ENCODE measurements around the gene MLN.

MLN gene

GRCh38 chr6:33820784-33821520, 17.1 kb upstream of the MLN start:
- H3K36me3 ChIP-seq (ENCODE audit: insufficient read depth, low read depth, low read length) = no peaks in the 10 kb centered on the region
- no peak overlapping the region for H3K27ac ChIP-seq (ENCODE audit: low read length)
- no peaks in the 10 kb centered on the region for H3K27me3 ChIP-seq (ENCODE audit: insufficient read depth, low read length)
- no peak overlapping the region for H3K9ac ChIP-seq (ENCODE audit: low read depth, low read length)
- H3K9me3 ChIP-seq (ENCODE audit: insufficient read depth, low read depth, low read length) = no peaks in the 10 kb centered on the region
- peaks cover 9% of the 10 kb centered on the region; the same call in 1 of the 2 replicates for H3K4me1 ChIP-seq (ENCODE audit: insufficient read depth, low read length)
- no peak overlapping the region for H3K4me3 ChIP-seq (ENCODE audit: low read length)

GRCh38 chr6:33820243-33820642, 16.4 kb upstream of the MLN start:
- Histone ChIP-seq H3K27ac (ENCODE audit: low read length) (no peak overlapping the region), H3K27me3 (ENCODE audit: insufficient read depth, low read length) (no peaks in the 10 kb centered on the region), H3K4me1 (ENCODE audit: insufficient read depth, low read length) (peaks cover 13% of the 10 kb centered on the region; the same call in 1 of the 2 replicates), H3K9me3 (ENCODE audit: insufficient read depth, low read depth, low read length) (no peaks in the 10 kb centered on the region), H3K36me3 (ENCODE audit: insufficient read depth, low read depth, low read length) (no peaks in the 10 kb centered on the region), H3K4me3 (ENCODE audit: low read length) (no peak overlapping the region), H3K9ac (ENCODE audit: low read depth, low read length) (no peak overlapping the region)

GRCh38 chr6:33819021-33819420, 15.2 kb upstream of the MLN start:
- no peaks in the 10 kb centered on the region for H3K9me3 ChIP-seq (ENCODE audit: insufficient read depth, low read depth, low read length)
- H3K9ac ChIP-seq (ENCODE audit: low read depth, low read length) = no peak overlapping the region
- no peak overlapping the region for H3K27ac ChIP-seq (ENCODE audit: low read length)
- H3K27me3 ChIP-seq (ENCODE audit: insufficient read depth, low read length) = no peaks in the 10 kb centered on the region
- no peak overlapping the region for H3K4me3 ChIP-seq (ENCODE audit: low read length)
- no peaks in the 10 kb centered on the region for H3K36me3 ChIP-seq (ENCODE audit: insufficient read depth, low read depth, low read length)
- peaks cover 13% of the 10 kb centered on the region; the same call in 1 of the 2 replicates for H3K4me1 ChIP-seq (ENCODE audit: insufficient read depth, low read length)

GRCh38 chr6:33818293-33818692, 14.5 kb upstream of the MLN start:
- H3K4me3 ChIP-seq (ENCODE audit: low read length) = no peak overlapping the region
- H3K27me3 ChIP-seq (ENCODE audit: insufficient read depth, low read length) = no peaks in the 10 kb centered on the region
- H3K4me1 ChIP-seq (ENCODE audit: insufficient read depth, low read length) = peaks cover 15% of the 10 kb centered on the region; the same call in 1 of the 2 replicates
- H3K27ac ChIP-seq (ENCODE audit: low read length) = no peak overlapping the region
- no peak overlapping the region for H3K9ac ChIP-seq (ENCODE audit: low read depth, low read length)
- no peaks in the 10 kb centered on the region for H3K36me3 ChIP-seq (ENCODE audit: insufficient read depth, low read depth, low read length)
- no peaks in the 10 kb centered on the region for H3K9me3 ChIP-seq (ENCODE audit: insufficient read depth, low read depth, low read length)

- Histone ChIP-seq H3K9ac (ENCODE audit: low read depth, low read length) (no peak overlapping the region), H3K36me3 (ENCODE audit: insufficient read depth, low read depth, low read length) (no peaks in the 10 kb centered on the region), H3K27me3 (ENCODE audit: insufficient read depth, low read length) (no peaks in the 10 kb centered on the region), H3K4me1 (ENCODE audit: insufficient read depth, low read length) (peaks cover 12% of the 10 kb centered on the region), H3K9me3 (ENCODE audit: insufficient read depth, low read depth, low read length) (no peaks in the 10 kb centered on the region), H3K27ac (ENCODE audit: low read length) (no peak overlapping the region), H3K4me3 (ENCODE audit: low read length) (no peak overlapping the region)
These were observed 13.7 kb upstream of the MLN start for GRCh38 chr6:33817489-33817888.

- no peaks in the 10 kb centered on the region for H3K36me3 ChIP-seq (ENCODE audit: insufficient read depth, low read depth, low read length)
- H3K9me3 ChIP-seq (ENCODE audit: insufficient read depth, low read depth, low read length) = no peaks in the 10 kb centered on the region
- no peak overlapping the region for H3K4me3 ChIP-seq (ENCODE audit: low read length)
- H3K9ac ChIP-seq (ENCODE audit: low read depth, low read length) = no peak overlapping the region
- no peaks in the 10 kb centered on the region for H3K27me3 ChIP-seq (ENCODE audit: insufficient read depth, low read length)
- H3K27ac ChIP-seq (ENCODE audit: low read length) = no peak overlapping the region
- H3K4me1 ChIP-seq (ENCODE audit: insufficient read depth, low read length) = peaks cover 18% of the 10 kb centered on the region
These were observed 13.1 kb upstream of the MLN start for GRCh38 chr6:33816911-33817310.

GRCh38 chr6:33815854-33816253, 12.1 kb upstream of the MLN start:
- Histone ChIP-seq H3K27ac (ENCODE audit: low read length) (no peak overlapping the region), H3K36me3 (ENCODE audit: insufficient read depth, low read depth, low read length) (no peaks in the 10 kb centered on the region), H3K27me3 (ENCODE audit: insufficient read depth, low read length) (no peaks in the 10 kb centered on the region), H3K9me3 (ENCODE audit: insufficient read depth, low read depth, low read length) (no peaks in the 10 kb centered on the region), H3K4me3 (ENCODE audit: low read length) (no peak overlapping the region), H3K9ac (ENCODE audit: low read depth, low read length) (no peak overlapping the region), H3K4me1 (ENCODE audit: insufficient read depth, low read length) (peaks cover 28% of the 10 kb centered on the region)

- H3K36me3 ChIP-seq (ENCODE audit: insufficient read depth, low read depth, low read length) = no peaks in the 10 kb centered on the region
- peak overlapping the region; percentile 17; the same call in 1 of the 2 replicates for H3K9ac ChIP-seq (ENCODE audit: low read depth, low read length)
- no peak overlapping the region for H3K27ac ChIP-seq (ENCODE audit: low read length)
- H3K4me3 ChIP-seq (ENCODE audit: low read length) = no peak overlapping the region
- no peaks in the 10 kb centered on the region for H3K9me3 ChIP-seq (ENCODE audit: insufficient read depth, low read depth, low read length)
- no peaks in the 10 kb centered on the region for H3K27me3 ChIP-seq (ENCODE audit: insufficient read depth, low read length)
- peaks cover 34% of the 10 kb centered on the region for H3K4me1 ChIP-seq (ENCODE audit: insufficient read depth, low read length)
These were observed 10.5 kb upstream of the MLN start for GRCh38 chr6:33813990-33814985.

GRCh38 chr6:33813246-33813904, 9.6 kb upstream of the MLN start:
- H3K9me3 ChIP-seq (ENCODE audit: insufficient read depth, low read depth, low read length) = no peaks in the 10 kb centered on the region
- no peak overlapping the region for H3K27ac ChIP-seq (ENCODE audit: low read length)
- H3K4me3 ChIP-seq (ENCODE audit: low read length) = 0 out of 2 replicates have a peak overlapping the region, but pooled peaks have one; percentile 7
- no peaks in the 10 kb centered on the region for H3K27me3 ChIP-seq (ENCODE audit: insufficient read depth, low read length)
- H3K9ac ChIP-seq (ENCODE audit: low read depth, low read length) = peak overlapping the region; percentile 17; the same call in 1 of the 2 replicates
- no peaks in the 10 kb centered on the region for H3K36me3 ChIP-seq (ENCODE audit: insufficient read depth, low read depth, low read length)
- peaks cover 42% of the 10 kb centered on the region for H3K4me1 ChIP-seq (ENCODE audit: insufficient read depth, low read length)

- Histone ChIP-seq H3K9ac (ENCODE audit: low read depth, low read length) (peak overlapping the region; percentile 24; the same call in 1 of the 2 replicates), H3K36me3 (ENCODE audit: insufficient read depth, low read depth, low read length) (no peaks in the 10 kb centered on the region), H3K4me3 (ENCODE audit: low read length) (peak overlapping the region; percentile 3; the same call in 1 of the 2 replicates), H3K27me3 (ENCODE audit: insufficient read depth, low read length) (no peaks in the 10 kb centered on the region), H3K4me1 (ENCODE audit: insufficient read depth, low read length) (peaks cover 42% of the 10 kb centered on the region), H3K27ac (ENCODE audit: low read length) (no peak overlapping the region), H3K9me3 (ENCODE audit: insufficient read depth, low read depth, low read length) (no peaks in the 10 kb centered on the region)
These were observed 8.9 kb upstream of the MLN start for GRCh38 chr6:33812669-33813068.

- peaks cover 38% of the 10 kb centered on the region for H3K4me1 ChIP-seq (ENCODE audit: insufficient read depth, low read length)
- no peaks in the 10 kb centered on the region for H3K9me3 ChIP-seq (ENCODE audit: insufficient read depth, low read depth, low read length)
- H3K27me3 ChIP-seq (ENCODE audit: insufficient read depth, low read length) = no peaks in the 10 kb centered on the region
- H3K36me3 ChIP-seq (ENCODE audit: insufficient read depth, low read depth, low read length) = no peaks in the 10 kb centered on the region
- H3K9ac ChIP-seq (ENCODE audit: low read depth, low read length) = peak overlapping the region; percentile 40; the same call in 1 of the 2 replicates
- no peak overlapping the region for H3K4me3 ChIP-seq (ENCODE audit: low read length)
- no peak overlapping the region for H3K27ac ChIP-seq (ENCODE audit: low read length)
These were observed 5.8 kb upstream of the MLN start for GRCh38 chr6:33809594-33809993.

Data from iPS-20b (cell line).